HepG2 (cell line): Measurements from ENCODE around the gene WDR70. TPM values are rescaled to one million over a fixed set of nuclear protein-coding genes. Genes with fewer than 3 reads are reported as not detected.

Source experiments
- ATAC-seq: fragments of 200-7000 bp; cut with Tn5 transposase; 3 replicates; pipeline ENCODE4 v1.9.1; 2020; ENCODE audit warnings: mild to moderate bottlenecking, moderate library complexity
- BruUV-seq: library from RNA; stranded (reverse); fragments of 400-500 nt; replicated peaks from 2 replicates; lab custom pipeline; 2021; lab: Mats Ljungman, UMichigan
- CTCF ChIA-PET: fragments of 300-600 bp; formaldehyde crosslinking; extraction: SDS; loops from one replicate; lab custom pipeline; 2021; ENCODE audit warnings: low total read pairs, inconsistent platforms, low intra/inter-chr PET ratio; lab: Yijun Ruan, JAX
- POLR2A ChIA-PET: fragments of 350-600 bp; sonication (Branson Sonifier 250); formaldehyde crosslinking; loops from one replicate; lab custom pipeline; 2020; ENCODE audit warnings: antibody characterized with exemption, inconsistent platforms; lab: Yijun Ruan, JAX
- DNase-seq: peaks from one replicate; pipeline ENCODE4 v3.0.0-alpha.2; 2015; ENCODE audit warnings: low spot score
- FAIRE-seq: peaks from 3 replicates; lab custom pipeline; 2011; peaks lifted over from hg19 to GRCh38; lab: Jason Lieb, UNC
- H2AFZ ChIP-seq: one replicate; pipeline ENCODE4 v1.6.1; 2011; ENCODE audit warnings: low read length, inconsistent platforms
- H3K27ac ChIP-seq: fragments of 300-600 bp; 3 replicates; pipeline ENCODE4 v1.8.0; 2011; ENCODE audit warnings: mixed run types, mild to moderate bottlenecking, mixed read lengths, low read length, inconsistent platforms; ENCODE audit not compliant: insufficient read depth; ENCODE audit errors: extremely low read length
- H3K27me3 ChIP-seq, 2 experiments: fragments of 200-600 bp in 1 of 2; 2 replicates in 1 of 2; 3 replicates in 1 of 2; pipeline versions ENCODE4 v1.6.0 to v1.8.0; 2011; ENCODE audit warnings: low read length in 2 of 2, mild to moderate bottlenecking in 2 of 2, moderate library complexity in 2 of 2, inconsistent platforms in 1 of 2; ENCODE audit not compliant: insufficient read depth in 2 of 2, control insufficient read depth in 1 of 2
- H3K36me3 ChIP-seq, 2 experiments: fragments of 200-600 bp in 1 of 2; replicated peaks in 1 of 2; 2 replicates in 1 of 2; 3 replicates in 1 of 2; pipeline versions ENCODE4 v1.5.1 to v1.8.0; 2011; ENCODE audit warnings: low read length in 2 of 2, inconsistent platforms in 1 of 2; ENCODE audit not compliant: insufficient read depth in 2 of 2, control insufficient read depth in 1 of 2
- H3K4me1 ChIP-seq: 2 replicates; pipeline ENCODE4 v1.5.1; 2012; ENCODE audit warnings: low read length, inconsistent platforms; ENCODE audit not compliant: insufficient read depth
- H3K4me2 ChIP-seq: 2 replicates; pipeline ENCODE4 v1.6.0; 2011; ENCODE audit warnings: low read depth, low read length, inconsistent platforms
- H3K4me3 ChIP-seq, 3 experiments: fragments of 200-600 bp in 1 of 3; sonication (generic), shearing (Covaris generic) in 1 of 3; replicated peaks in 1 of 3; 2 replicates each; pipeline ENCODE4 v1.5.1; 2011 to 2016; ENCODE audit warnings: low read length in 3 of 3, inconsistent platforms in 2 of 3, low read depth in 2 of 3, mild to moderate bottlenecking in 2 of 3, control low read depth in 1 of 3, mixed read lengths in 1 of 3; ENCODE audit not compliant: insufficient read depth in 1 of 3
- H3K79me2 ChIP-seq: one replicate; pipeline ENCODE4 v1.6.1; 2011; ENCODE audit warnings: low read length, inconsistent platforms; ENCODE audit not compliant: insufficient read depth
- H3K9ac ChIP-seq: 2 replicates; pipeline ENCODE4 v1.6.0; 2011; ENCODE audit warnings: mild to moderate bottlenecking, low read depth, low read length, inconsistent platforms; ENCODE audit not compliant: insufficient read depth
- H3K9me3 ChIP-seq: 2 replicates; pipeline ENCODE4 v1.5.1; 2012; ENCODE audit warnings: mild to moderate bottlenecking, low read length
- H4K20me1 ChIP-seq: 2 replicates; pipeline ENCODE4 v1.6.0; 2011; ENCODE audit warnings: inconsistent platforms, mild to moderate bottlenecking, low read length, moderate library complexity; ENCODE audit not compliant: insufficient read depth
- ATF7-NPFF ChIP-seq: sonication (generic); formaldehyde crosslinking; IDR thresholded peaks from 2 replicates; pipeline ENCODE4 v1.8.1; 2023; ENCODE audit warnings: mild to moderate bottlenecking, low read depth, missing genetic modification reagents, moderate library complexity
- BRCA1 ChIP-seq: sonication (generic); formaldehyde crosslinking; IDR thresholded peaks from 2 replicates; pipeline ENCODE4 v1.4.0; 2020; ENCODE audit warnings: missing genetic modification reagents
- RCOR2 ChIP-seq: IDR thresholded peaks from 2 replicates; pipeline ENCODE4 v1.6.1; 2016; ENCODE audit warnings: missing biosample characterization, missing genetic modification reagents
- SMYD3 ChIP-seq: sonication (generic); formaldehyde crosslinking; IDR thresholded peaks from 2 replicates; pipeline ENCODE4 v1.8.1; 2023; ENCODE audit warnings: mild to moderate bottlenecking, missing genetic modification reagents
- SUZ12 ChIP-seq: fragments of 150-350 bp; IDR thresholded peaks from 2 replicates; pipeline ENCODE4 v1.6.1; 2014; ENCODE audit warnings: low read depth, low read length
- ZBTB8A ChIP-seq: sonication (generic); formaldehyde crosslinking; IDR thresholded peaks from 2 replicates; pipeline ENCODE4 v1.4.0; 2020; ENCODE audit warnings: mild to moderate bottlenecking, low read depth, missing genetic modification reagents, borderline replicate concordance
- ZNF780A ChIP-seq: sonication (generic); formaldehyde crosslinking; IDR thresholded peaks from 2 replicates; pipeline ENCODE4 v1.8.0; 2022; ENCODE audit warnings: mild to moderate bottlenecking, missing genetic modification reagents, moderate library complexity
- WGBS: methylation state at CpG from one replicate; pipeline ENCODE4 v1.1.6; 2017; ENCODE audit warnings: low lambda C conversion rate; 5-methylcytosine and 5-hydroxymethylcytosine counted together
- in situ Hi-C: cut with HindIII; loops from 2 replicates; pipeline ENCODE4 v1.10.0; 2017; ENCODE audit warnings: low pct_unique_long_range_greater_than_20kb; ENCODE audit not compliant: extremely low pct_ligation_motif_present
- intact Hi-C: fragments of 100-400 bp; cut with micrococcal nuclease; formaldehyde crosslinking; loops from one replicate; pipeline ENCODE4 v1.10.0; 2022; ENCODE audit not compliant: unreplicated experiment
- polyA plus RNA-seq, 8 experiments: library from polyadenylated mRNA; depleted of rRNA in 3 of 8; stranded (reverse) in 7 of 8; unstranded in 1 of 8; fragments of >200 nt; fragmentation: Illumina TruSeq in 4 of 8; extraction: Trizol in 4 of 8; gene quantifications; 2 replicates each; pipeline versions ENCODE4 v1.2.1 to v1.2.3, GENCODE V29; 2011 to 2016; ENCODE audit warnings: low read depth in 4 of 8, missing spikeins in 1 of 8, mixed read lengths in 1 of 8; ENCODE audit not compliant: insufficient read depth in 1 of 8
- total RNA-seq, 5 experiments: library from RNA; depleted of rRNA; stranded (reverse); fragments of >200 nt; fragmentation: Illumina TruSeq; extraction: Trizol; gene quantifications; 2 replicates each; pipeline ENCODE4 v1.2.3, GENCODE V29; 2016; ENCODE audit warnings: low read depth in 1 of 5

The WDR70 gene
- total and polyA plus RNA-seq, 2 of the 13 experiments (the other 11 are each of a cell fraction or from before 2014, with no cell fraction given): 14.6 to 30.6 TPM

DNA sequence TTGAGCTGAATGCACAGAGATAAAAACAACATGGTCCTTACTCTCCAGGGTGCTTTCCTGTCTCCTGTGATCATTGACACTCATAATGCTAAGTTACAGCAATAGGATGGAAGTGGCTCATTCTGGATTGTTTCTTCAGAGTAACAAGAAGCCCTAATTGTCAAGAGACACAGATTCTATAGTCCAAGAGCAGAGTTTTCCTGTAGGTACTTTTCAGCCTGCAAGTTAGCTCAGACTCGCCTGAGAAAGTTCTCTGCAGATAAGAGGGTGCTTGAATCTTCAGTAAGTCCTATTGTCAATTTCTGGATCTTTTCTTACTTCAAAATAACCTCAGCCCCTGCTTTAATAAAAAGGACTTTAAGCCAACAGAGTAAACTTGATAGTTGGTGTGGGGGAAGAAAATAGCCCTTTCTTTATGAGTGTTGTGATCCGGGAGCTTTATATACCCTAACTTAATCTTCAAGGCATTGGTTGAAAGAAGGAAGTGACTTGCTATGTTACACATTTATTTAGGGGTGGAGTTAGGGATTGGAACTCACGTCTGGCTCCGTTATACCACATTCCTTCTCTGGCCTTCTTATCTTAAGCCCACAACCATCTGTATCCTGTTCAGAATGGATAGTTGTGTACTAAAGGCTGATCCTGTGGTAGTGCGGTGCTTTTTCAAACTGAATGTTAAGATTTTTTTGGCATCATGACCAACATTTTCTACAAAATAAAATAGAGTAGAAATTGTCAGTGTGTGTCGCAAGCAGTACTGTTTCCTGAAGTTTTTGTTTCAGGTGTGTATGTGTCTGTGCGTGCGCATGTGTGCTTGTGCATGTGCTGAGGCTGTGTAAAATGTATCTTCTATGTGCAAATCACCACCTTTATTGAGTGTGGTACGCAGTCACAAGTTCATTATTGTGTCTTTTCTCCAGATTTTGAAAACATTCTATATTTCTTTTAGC is 173.9 kb downstream of the WDR70 start:
- POLR2A ChIA-PET: no interaction called here
- no peaks in the 10 kb centered on the region for H4K20me1 ChIP-seq
- no peak overlapping the region for H3K27ac ChIP-seq
- intact Hi-C loops: no loop called here
- H3K4me2 ChIP-seq: no peak overlapping the region
- H3K36me3 ChIP-seq: no peaks in the 10 kb centered on the region
- no TSS peak for BruUV-seq
- WGBS: 83% methylated on average over 9 of the region's 9 CpGs
- CTCF ChIA-PET: interaction anchor here (1.3 kb wide), 1 partner anchor 140 kb away, joined by 3 read pairs; no protein-coding TSS in a partner anchor
- in situ Hi-C loops: no loop called here
- no peak overlapping the region for H3K4me3 ChIP-seq
- no peak overlapping the region for H2AFZ ChIP-seq
- H3K4me1 ChIP-seq: 0 out of 2 replicates have a peak, but pooled peaks cover 11% of the 10 kb centered on the region
- no peaks in the 10 kb centered on the region for H3K9me3 ChIP-seq
- H3K79me2 ChIP-seq: no peaks in the 10 kb centered on the region
- no peak for FAIRE-seq
- TF ChIP-seq ATF7-NPFF (CRISPR knock-in tag) (no peak), SMYD3 (CRISPR knock-in tag) (no peak), RCOR2 (no peak), BRCA1 (no peak), ZNF780A (CRISPR knock-in tag) (no peak), SUZ12 (no peak), ZBTB8A (CRISPR knock-in tag) (no peak)
- H3K9ac ChIP-seq: no peak overlapping the region
- ATAC-seq: no peak
- no peak for DNase-seq
- H3K27me3 ChIP-seq: no peaks in the 10 kb centered on the region
